HG03097 (cell line): ENCODE data around the gene ARHGAP15.
"Not testable (repeated sequence)": the region's sequence is repeated elsewhere in the genome, so short reads cannot be mapped to it uniquely, and the experiment has no call there.

Experiments used
- ATAC-seq: cut with Tn5 transposase; IDR thresholded peaks from one replicate; pipeline ENCODE4 v1.9.1; 2021; ENCODE audit not compliant: unreplicated experiment, low FRiP score

Gene ARHGAP15

GRCh38 chr2:143513081-143513480, 383.9 kb downstream of the ARHGAP15 start:
- peak; percentile 75 for ATAC-seq

- ATAC-seq = no peak
These were observed 385.2 kb downstream of the ARHGAP15 start for GRCh38 chr2:143514413-143514812.

GRCh38 chr2:143515318-143515717, 386.1 kb downstream of the ARHGAP15 start:
- ATAC-seq = no peak

- ATAC-seq = no peak
These were observed 390.3 kb downstream of the ARHGAP15 start for GRCh38 chr2:143519521-143519920.

GRCh38 chr2:143521396-143521795, 392.2 kb downstream of the ARHGAP15 start:
- no peak for ATAC-seq

- ATAC-seq = no peak
These were observed 393.5 kb downstream of the ARHGAP15 start for GRCh38 chr2:143522699-143523098.

GRCh38 chr2:143524119-143524553, 394.9 kb downstream of the ARHGAP15 start:
- ATAC-seq = no peak

- ATAC-seq = no peak
These were observed 395.6 kb downstream of the ARHGAP15 start for GRCh38 chr2:143524559-143525401.

- ATAC-seq = no peak
These were observed 396.2 kb downstream of the ARHGAP15 start for GRCh38 chr2:143525402-143525860.

- no peak for ATAC-seq
These were observed 397.3 kb downstream of the ARHGAP15 start for GRCh38 chr2:143526498-143526897.

- ATAC-seq = no peak
These were observed 398.8 kb downstream of the ARHGAP15 start for GRCh38 chr2:143528021-143528420.

GRCh38 chr2:143529118-143529720, 400.0 kb downstream of the ARHGAP15 start:
- no peak for ATAC-seq

GRCh38 chr2:143530758-143531157, 401.5 kb downstream of the ARHGAP15 start:
- no peak for ATAC-seq

GRCh38 chr2:143532061-143532460, 402.8 kb downstream of the ARHGAP15 start:
- ATAC-seq = no peak

GRCh38 chr2:143533846-143534245, 404.6 kb downstream of the ARHGAP15 start:
- no peak for ATAC-seq

GRCh38 chr2:143535802-143536201, 406.6 kb downstream of the ARHGAP15 start:
- ATAC-seq = no peak

GRCh38 chr2:143541899-143542298, 412.7 kb downstream of the ARHGAP15 start:
- ATAC-seq = not testable (repeated sequence)

- ATAC-seq = no peak
These were observed 416.1 kb downstream of the ARHGAP15 start for GRCh38 chr2:143545059-143545948.

- no peak for ATAC-seq
These were observed 416.7 kb downstream of the ARHGAP15 start for GRCh38 chr2:143545949-143546255.

GRCh38 chr2:143548032-143548431, 418.8 kb downstream of the ARHGAP15 start:
- no peak for ATAC-seq

GRCh38 chr2:143550500-143550899, 421.3 kb downstream of the ARHGAP15 start:
- ATAC-seq = no peak
